HG03064 (cell line): Measurements from ENCODE around the gene SH3D19.
"Not testable (repeated sequence)": the region's sequence is repeated elsewhere in the genome, so short reads cannot be mapped to it uniquely, and the experiment has no call there.

Experiments
- ATAC-seq: cut with Tn5 transposase; IDR thresholded peaks from one replicate; pipeline ENCODE4 v1.9.1; 2021; ENCODE audit warnings: low read depth; ENCODE audit not compliant: unreplicated experiment

SH3D19 gene

DNA sequence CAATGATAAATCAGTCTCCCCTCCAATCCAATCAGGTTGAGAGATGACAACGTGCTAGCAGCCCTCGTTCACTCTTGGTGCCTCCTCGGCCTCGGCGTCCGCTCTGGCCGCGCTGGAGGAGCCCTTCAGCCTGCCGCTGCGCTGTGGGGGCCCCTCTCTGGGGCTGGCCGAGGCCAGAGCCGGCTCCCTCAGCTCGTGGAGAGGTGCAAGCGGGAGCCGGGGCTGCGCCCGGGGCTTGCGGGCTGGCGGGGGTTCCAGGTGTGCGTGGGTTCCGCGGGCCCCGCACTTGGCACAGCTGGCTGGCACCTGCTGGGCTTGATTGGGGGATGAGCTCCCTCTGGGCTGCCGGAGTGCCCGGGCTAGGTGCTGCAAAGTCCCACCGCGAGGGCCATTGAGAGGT lies 89.4 kb downstream of the SH3D19 start:
- no peak for ATAC-seq

DNA sequence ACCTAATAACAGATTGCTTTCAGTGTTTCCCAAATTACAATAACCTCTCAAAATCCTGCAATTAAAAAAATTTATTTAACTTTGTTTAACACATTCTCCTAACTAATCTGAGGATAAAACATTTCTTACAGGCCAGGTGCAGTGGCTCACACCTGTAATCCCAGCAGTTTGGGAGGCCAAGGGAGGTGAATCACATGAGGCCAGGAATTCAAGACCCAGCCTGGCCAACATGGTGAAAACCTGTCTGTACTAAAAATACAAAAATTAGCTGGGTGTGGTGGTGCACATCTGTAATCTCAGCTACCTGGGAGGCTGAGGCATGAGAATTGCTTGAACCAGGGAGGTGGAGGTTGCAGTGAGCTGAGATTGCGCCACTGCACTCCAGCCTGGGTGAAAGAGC lies 90.0 kb downstream of the SH3D19 start:
- ATAC-seq, result not testable (repeated sequence)

DNA sequence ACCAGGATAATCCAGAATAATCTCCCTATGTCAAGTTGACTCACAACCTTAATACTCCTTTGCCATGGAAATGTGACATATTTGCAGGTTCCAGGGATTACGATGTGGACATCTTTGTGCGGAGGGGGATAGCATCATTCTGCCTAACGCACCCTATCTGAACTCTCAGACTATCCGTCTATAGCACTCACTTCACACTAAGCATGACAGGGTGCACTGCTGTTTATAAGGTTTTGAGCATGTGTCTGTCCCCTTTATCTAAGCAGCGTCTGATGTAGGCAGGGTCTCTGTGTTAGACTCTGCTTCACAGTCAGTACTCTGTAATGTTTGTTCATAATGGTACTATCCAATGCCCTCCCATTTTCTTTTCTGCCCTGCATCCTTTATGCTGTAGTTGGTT lies 91.8 kb downstream of the SH3D19 start:
- no peak for ATAC-seq

DNA sequence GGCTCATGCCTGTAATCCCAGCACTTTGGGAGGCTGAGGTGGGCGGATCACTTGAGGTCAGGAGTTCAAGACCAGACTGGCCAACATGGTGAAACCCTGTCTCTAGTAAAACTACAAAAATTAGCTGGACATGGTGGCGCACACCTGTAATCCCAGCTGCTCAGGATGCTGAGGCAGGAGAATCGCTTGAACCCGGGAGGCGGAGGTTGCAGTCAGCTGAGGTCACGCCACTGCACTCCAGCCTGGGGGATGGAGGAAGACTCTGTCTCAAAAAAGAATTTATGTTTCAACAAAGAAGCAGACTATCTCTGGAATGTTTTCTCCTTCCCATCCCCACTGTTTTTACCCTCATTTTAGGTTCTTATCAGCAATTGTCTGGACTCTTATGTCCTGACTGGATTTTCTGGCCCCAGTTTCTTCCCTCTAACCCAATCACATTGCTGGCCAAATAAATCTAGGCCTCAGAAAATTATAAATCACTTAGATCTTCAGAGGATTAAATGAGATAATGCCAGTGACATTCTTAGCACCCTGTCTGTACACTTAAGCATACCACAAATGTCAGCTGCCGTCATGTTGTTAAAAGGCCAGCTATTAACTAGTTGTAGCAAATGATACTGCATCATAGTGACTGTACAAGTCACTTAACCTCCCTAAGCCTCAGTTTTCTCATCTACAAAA lies 93.3 kb downstream of the SH3D19 start:
- ATAC-seq, result no peak

DNA sequence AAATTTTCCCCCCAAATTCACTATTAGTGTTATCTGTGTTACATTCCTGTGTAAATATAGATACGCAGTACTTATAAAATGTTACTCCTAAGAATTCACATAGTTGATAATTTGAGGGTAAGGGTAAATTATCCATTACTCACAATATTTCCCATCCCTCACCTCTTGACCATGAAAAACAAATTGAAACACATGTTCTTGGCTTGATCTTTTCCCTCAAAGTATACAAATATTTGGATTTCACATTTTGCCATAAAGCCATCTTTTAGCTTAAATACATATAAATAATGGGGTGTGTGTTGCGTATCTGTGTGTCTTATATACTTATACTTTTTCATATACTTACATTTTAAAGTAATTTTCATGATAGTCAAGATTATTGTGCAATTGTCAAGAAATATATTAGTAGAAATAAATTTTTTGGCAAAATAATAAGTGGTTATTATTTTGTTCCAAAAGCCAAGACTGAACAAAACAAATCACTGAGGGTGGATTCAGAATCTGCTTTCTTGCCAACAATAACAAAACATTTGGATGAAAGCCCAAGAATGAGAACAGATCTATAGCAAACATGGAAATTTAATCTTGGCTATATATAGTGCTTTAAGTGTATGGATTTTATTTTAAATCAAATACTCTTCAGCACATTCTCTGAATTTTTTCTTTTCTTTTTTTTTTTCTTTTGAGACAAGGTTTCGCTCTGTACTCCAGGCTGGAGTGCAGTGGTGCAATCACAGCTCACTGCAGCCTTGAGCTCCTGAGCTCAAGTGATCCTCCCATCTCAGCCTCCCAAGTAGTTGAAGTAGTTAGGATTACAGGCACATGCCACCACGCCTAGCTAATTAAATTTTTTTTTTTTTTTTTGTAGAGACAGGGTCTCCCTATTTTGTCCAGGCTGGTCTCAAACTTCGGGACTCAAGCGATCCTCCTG lies 97.0 kb downstream of the SH3D19 start:
- no peak for ATAC-seq

DNA sequence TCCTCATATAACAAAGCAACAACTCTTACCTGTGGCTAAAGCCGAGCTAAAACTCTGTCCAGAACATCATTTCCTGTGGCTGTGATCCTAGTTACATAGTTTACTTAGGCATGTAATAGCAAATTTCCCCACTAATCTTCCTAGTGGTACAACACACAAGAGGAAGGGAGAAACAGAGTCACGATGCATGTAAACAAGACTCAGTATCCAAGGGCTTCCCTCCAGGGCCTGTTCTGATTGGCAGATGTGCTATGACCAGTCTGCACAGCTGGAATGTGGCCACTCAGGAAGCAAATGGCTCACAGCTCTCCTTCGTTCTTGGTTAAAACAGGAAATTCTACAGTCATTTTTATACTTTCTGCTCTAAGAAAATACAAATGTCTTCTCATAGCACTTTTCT lies 97.7 kb downstream of the SH3D19 start:
- no peak for ATAC-seq

DNA sequence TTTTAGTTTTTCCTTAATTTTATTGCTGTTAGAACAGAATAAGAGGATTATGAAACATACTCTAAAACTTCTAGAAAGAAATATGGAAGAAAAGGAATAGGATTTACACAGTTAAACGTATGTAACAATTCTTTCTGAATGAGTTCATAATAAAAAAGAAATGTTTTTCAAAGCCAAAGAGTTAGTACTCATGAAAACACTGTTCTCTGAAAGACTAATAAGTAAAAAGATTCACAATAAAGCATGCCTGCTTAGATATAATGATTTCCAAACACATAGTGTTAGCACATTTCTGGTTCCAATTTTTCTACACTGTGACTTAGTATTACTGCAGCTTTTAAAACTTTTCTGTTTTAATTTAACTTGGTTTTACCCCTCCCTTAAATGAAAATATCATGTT lies 98.2 kb downstream of the SH3D19 start:
- no peak for ATAC-seq

DNA sequence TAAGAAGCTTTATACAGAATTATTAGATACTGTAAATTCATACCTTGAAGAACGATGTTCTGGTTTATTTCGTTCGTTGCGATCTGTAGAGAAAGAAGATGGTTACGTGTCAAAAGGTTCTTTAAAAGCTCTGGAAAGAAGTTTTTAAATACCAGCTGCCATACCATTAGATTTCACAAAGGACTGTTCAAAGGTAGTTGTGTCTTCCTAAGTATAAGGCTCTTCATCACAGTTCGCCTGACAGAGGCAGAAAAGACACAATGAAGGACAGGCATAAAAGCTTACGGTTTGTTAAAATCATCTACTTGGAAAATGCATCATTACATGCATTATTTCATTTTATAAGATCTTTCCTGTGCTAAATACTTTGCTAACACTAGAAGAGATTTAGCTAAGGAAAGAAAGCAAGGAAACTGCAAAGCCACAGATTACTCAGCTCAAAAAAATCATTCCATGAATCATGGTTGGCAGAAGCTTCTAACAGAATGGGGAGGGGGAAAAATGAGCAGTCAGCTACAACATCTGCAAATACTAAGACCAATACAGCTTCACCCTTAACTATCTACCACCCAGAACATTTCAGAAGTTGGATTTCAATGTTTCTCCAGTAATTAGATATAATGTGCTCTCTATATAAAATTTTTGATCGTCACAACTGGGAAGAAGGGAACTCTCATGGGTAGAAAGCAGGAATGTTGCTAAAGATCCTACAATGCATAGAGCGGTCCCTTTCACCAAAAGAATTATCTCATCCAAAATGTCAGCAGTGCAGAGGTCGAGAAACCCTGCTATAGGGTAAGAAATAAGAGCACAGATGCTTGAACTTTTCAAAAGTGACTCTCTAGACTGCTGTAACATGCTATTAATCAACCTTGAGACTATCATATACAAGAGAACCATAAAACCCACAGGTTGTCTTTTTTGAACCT lies 99.1 kb downstream of the SH3D19 start:
- ATAC-seq, result no peak

DNA sequence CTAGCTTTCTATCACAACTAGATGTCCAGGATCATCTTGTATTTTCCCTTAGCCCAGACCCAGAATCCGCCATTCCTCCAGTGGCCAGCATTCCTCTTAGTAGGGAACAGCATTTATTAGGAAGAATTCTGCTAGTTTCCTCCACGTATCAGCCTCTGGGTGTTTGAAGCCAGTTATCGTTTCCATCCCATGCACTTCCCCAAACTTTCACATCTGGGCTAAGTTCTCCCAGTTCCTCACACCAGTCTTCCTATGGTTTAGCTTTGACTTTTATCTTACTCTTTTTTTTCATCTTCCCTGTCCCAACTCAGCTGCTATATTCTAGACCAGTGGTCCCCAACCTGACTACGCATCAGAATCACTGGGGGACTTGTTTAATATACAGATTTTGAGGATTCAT lies 101.9 kb downstream of the SH3D19 start:
- ATAC-seq, result no peak

DNA sequence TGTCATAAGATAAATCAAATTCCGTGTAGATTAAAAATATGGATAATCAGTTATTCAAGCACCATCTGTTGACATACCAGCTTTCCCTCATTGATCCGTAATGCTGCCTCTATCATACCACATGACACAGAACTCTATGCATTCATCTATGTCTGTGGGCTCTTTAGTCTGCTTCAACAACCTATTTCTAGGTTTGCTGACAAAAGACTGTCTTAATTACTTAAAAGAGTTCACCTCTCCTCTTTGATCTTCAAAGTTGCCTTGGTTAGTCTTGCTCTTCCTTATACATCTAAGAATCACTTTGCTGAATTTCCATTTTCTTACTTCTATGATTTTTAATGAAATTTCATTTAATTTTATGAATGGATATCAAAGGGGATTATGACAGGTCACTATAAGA lies 105.5 kb downstream of the SH3D19 start:
- no peak for ATAC-seq

DNA sequence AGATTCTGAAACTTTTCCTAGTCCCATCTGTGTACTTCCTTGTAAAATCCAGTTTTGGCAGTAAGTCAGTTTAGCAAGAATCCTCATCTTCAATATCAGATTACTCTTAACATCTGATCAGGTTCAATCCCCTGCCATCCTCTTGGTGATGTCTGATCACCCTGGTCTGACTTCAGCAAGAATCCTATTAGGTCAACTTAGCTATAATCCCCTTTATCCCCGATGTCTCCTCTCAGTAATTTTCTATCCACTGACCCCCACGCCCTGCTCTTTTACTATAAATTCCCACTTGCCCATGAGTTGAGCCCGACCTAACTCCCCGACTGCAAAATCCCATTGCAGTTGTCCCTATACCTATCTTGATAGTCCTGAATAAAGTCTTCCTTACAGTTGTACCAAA lies 106.3 kb downstream of the SH3D19 start:
- ATAC-seq, result no peak

DNA sequence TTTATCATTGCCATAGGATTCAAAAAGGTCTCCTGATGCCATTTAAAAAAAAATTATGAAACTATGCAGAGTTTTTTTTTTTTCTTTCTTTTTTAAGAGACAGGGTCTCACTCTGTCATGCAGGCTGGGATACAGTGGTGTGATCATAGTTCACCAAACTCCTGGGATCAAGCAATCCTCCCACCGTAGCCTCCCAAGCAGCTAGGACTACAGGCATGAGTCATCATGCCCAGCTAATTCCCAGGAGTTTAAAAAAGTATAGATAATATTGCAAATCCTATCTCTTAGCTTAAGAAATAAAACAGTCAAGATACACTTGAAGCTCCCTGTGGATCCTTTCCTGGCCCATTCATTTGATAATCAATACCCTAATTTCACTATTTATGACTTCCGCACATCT lies 107.1 kb downstream of the SH3D19 start:
- no peak for ATAC-seq

DNA sequence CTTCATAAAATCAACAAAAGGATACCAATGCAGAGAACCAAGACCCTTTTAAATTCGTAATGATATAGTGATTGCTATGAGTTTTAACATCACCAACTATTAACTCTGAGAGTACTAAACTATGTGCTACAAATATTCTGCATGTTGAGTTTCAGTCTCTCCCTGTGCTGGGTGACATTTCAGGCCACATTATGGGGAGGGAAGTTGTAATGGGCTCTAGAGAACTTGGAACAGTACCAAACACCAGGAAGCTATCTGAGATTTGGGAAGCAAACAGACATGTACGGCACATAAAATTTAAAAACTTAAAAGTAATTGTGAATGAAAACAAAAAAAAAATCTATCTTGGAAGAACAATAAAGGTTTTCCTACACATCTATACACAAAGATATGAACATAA lies 108.1 kb downstream of the SH3D19 start:
- ATAC-seq, result no peak

DNA sequence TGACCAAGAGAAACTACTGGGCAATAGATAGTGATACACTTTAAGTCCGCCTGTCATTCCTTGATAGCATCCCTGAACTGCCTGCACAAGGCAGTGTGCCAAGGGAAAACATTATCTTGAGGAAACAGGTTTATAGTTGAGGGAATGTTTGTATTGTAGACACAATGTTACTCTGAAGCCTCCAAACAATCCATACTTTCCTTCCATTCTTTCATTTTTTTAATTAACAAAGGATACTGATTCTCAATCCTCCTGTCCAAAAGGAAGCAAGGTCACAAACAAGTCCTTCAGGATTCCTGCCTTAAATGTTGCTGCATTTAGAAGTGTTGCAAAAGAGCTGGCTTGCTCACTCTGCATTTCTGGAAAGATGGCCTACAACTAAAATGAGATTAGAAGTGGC lies 110.1 kb downstream of the SH3D19 start:
- no peak for ATAC-seq

DNA sequence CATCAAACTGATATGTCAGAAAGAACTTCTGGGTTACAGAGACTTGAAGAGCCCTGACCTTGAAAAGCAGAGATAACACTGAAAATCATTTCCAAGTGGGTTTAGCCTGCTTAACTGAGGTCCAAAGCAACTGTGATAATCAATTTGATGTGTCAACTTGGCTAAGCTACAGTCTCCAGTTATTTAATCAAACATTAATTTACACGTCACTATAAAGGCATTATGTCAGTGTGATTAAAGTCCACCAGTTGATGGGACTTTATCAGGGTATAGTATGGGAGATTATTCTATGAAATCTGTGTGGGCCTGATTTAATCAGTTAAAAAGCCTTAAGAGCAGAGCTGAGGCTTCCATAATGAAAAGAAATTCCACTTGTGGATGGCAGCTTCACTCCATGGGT lies 117.5 kb downstream of the SH3D19 start:
- ATAC-seq, result no peak

DNA sequence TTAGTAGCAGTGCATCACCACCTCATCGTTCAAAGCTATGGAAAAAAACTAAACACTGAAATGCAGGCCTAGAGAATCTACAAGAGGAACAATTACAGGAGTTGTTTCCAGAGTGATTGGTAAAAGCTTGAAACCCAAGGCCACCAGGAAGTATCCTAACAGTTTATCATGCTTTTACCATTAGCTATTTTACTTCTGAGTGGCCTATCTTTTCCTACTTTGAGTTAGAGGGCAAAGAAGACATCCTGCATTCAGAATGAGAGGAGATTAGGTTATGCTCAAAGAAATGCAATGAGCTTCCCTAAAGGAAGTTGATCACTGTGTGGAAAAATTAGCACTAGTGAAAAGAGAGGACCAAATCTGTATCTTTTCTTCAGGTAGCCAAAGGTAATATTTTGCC lies 118.2 kb downstream of the SH3D19 start:
- ATAC-seq, result no peak

DNA sequence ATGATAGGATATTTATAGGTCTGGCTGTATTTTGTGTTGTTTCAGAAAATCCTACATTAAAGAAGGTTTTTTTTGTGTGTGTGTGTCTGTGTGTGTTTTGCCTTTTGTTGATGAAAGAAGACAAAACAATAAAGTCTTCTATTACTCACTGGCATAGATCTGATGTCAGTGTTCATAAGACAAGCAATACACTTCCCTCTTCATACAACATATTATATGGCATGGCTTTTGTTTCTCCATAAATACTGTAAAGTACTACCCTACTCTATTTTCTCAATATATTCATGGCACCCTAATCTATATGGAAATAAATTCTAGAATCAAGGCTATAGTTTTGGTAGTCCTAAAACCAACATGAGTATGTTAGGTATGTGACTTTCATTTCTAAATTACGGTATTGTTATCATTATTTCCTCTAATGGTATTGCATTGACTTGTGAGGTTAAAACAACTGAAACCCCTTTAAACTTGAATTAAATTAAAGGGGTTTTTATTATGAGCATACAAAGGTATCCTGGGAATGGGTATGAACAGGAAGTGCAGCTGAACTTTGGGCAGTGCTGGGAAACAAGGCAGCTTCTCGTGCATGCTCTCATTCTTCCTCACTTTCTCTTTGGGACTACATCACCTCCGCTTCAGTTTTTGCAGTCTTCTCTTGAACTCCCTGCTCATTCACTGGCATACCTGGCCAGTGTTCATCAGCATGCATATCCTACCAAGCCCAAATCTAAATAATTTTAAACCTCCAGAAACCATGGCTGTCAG lies 119.0 kb downstream of the SH3D19 start:
- no peak for ATAC-seq

DNA sequence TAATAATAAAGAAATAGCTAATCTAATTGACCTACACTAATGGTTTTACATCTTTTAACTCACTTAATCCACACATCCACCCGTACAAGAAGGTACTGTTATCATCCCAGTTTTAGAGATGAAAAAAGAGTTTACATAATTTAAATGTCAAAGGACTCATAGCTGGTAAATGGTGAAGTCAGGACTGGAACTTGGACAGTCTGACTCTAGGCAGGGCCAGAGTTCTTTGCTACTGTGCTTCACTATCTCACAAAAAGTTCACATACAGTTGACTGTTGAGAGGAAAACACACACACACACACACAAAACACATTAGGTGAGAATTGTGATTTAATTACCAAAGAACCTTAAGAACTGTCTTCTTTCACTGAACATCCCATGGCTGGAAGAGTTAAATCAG lies 119.7 kb downstream of the SH3D19 start:
- no peak for ATAC-seq

DNA sequence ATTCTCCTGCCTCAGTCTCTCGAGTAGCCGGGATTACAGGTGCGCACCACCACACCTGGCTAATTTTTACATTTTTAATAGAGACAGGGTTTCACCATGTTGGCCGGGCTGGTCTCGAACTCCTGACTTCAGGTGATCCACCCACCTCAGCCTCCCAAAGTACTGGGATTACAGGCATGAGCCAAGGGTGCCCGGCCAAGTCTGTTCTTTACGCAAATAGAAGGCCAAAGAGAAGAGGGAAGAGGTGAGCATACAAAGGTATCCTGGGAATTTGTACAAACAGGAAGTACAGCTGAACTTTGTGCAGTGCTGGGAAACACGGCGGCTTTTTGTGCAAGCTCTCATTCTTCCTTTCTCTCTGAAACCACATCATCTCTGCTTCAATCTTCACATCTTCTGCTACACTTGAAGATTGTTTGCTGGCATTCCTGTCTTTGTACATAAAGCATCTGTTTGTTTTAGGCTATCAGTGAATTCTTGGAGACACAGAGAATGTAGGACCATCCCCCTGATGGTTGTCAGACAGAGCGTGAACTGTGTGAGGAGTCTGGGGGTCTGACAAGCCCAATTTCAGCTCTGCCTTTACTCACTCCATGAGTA lies 120.4 kb downstream of the SH3D19 start:
- ATAC-seq, result no peak
